ENCODE data around the gene ZNF691.

DNA sequence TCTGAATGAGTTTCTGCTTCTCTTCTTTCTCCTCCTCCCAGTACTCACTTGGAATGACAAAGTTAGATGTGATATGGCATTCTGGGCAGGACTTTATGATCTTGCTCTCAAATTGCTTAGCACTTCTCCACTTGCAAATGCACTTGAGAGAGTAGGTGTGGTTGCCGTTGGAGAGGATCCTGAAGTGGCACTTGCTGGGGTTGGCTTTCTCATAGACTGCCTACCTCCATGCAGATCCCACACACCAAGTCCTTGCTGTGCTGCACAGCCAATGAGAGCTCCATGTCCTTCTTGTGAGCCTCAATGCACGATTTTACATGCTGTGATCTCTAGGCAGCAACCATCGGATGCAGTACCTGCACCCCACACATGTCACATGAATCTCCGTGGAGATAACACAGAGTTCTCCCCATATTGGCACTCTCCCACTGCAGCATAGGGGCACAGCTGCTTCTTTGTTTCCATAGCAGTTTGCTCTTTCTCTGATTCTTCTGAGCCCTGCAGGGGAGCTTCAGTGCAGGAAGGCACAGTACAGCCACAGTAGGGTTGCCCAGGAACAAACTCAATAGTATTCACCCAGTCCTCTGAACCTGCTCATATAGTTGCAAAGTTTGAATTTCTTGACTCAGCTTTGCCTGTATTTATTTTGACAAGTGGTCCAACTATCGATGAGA is 45.2 kb downstream of the ZNF691 start:
- TF ChIP-seq SREBF2 (IDR thresholded peaks at IDR 0.05) (no peak), RNF2 (IDR thresholded peaks at IDR 0.05; ENCODE audit: borderline replicate concordance, low read depth) (no peak), MAZ (IDR thresholded peaks at IDR 0.05; ENCODE audit: borderline replicate concordance, low read depth, low read length) (no peak), PHF8 (IDR thresholded peaks at IDR 0.05; ENCODE audit: borderline replicate concordance, low read depth) (no peak), POLR2A (IDR thresholded peaks at IDR 0.05; ENCODE audit: low read length) (no peak), RAD21 (conservative IDR thresholded peaks at IDR 0.05 in 1 of 2, IDR thresholded peaks at IDR 0.05 in 1 of 2) (no peak), SMC3 (IDR thresholded peaks at IDR 0.05) (no peak)
- TF ChIP-seq, protein P1, sequence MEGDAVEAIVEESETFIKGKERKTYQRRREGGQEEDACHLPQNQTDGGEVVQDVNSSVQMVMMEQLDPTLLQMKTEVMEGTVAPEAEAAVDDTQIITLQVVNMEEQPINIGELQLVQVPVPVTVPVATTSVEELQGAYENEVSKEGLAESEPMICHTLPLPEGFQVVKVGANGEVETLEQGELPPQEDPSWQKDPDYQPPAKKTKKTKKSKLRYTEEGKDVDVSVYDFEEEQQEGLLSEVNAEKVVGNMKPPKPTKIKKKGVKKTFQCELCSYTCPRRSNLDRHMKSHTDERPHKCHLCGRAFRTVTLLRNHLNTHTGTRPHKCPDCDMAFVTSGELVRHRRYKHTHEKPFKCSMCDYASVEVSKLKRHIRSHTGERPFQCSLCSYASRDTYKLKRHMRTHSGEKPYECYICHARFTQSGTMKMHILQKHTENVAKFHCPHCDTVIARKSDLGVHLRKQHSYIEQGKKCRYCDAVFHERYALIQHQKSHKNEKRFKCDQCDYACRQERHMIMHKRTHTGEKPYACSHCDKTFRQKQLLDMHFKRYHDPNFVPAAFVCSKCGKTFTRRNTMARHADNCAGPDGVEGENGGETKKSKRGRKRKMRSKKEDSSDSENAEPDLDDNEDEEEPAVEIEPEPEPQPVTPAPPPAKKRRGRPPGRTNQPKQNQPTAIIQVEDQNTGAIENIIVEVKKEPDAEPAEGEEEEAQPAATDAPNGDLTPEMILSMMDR (IDR thresholded peaks at IDR 0.05), result no peak
- TF ChIP-seq, protein P2, sequence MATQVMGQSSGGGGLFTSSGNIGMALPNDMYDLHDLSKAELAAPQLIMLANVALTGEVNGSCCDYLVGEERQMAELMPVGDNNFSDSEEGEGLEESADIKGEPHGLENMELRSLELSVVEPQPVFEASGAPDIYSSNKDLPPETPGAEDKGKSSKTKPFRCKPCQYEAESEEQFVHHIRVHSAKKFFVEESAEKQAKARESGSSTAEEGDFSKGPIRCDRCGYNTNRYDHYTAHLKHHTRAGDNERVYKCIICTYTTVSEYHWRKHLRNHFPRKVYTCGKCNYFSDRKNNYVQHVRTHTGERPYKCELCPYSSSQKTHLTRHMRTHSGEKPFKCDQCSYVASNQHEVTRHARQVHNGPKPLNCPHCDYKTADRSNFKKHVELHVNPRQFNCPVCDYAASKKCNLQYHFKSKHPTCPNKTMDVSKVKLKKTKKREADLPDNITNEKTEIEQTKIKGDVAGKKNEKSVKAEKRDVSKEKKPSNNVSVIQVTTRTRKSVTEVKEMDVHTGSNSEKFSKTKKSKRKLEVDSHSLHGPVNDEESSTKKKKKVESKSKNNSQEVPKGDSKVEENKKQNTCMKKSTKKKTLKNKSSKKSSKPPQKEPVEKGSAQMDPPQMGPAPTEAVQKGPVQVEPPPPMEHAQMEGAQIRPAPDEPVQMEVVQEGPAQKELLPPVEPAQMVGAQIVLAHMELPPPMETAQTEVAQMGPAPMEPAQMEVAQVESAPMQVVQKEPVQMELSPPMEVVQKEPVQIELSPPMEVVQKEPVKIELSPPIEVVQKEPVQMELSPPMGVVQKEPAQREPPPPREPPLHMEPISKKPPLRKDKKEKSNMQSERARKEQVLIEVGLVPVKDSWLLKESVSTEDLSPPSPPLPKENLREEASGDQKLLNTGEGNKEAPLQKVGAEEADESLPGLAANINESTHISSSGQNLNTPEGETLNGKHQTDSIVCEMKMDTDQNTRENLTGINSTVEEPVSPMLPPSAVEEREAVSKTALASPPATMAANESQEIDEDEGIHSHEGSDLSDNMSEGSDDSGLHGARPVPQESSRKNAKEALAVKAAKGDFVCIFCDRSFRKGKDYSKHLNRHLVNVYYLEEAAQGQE (IDR thresholded peaks at IDR 0.05), result no peak

Measured in A549 (cell line).